GM21528 (cell line): Measurements from ENCODE around the gene KRT80.

Source experiments
- ATAC-seq: cut with Tn5 transposase; IDR thresholded peaks from one replicate; pipeline ENCODE4 v1.9.1; 2021; ENCODE audit warnings: mild to moderate bottlenecking, moderate library complexity; ENCODE audit not compliant: unreplicated experiment, low FRiP score

KRT80 gene

DNA sequence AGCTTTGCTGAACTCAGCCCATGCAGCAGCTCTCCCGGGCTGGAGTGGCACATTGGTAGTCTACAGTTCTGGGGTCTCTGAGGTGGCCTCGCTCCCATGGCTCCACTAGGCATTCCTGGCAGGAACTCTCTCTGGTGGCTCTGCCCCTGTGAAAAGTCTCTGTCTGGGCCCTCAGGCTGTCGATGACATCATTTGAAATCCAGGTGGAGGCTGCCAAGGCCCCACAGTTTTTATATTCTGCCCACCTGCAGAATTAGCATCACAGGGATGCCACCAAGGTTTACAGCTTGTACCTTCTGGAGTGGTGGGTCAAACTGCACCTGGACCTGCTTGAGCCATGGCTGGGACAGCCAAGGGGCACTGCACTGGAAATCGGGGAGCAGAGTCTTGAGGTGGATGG lies 31.6 kb downstream of the KRT80 start:
- no peak for ATAC-seq

DNA sequence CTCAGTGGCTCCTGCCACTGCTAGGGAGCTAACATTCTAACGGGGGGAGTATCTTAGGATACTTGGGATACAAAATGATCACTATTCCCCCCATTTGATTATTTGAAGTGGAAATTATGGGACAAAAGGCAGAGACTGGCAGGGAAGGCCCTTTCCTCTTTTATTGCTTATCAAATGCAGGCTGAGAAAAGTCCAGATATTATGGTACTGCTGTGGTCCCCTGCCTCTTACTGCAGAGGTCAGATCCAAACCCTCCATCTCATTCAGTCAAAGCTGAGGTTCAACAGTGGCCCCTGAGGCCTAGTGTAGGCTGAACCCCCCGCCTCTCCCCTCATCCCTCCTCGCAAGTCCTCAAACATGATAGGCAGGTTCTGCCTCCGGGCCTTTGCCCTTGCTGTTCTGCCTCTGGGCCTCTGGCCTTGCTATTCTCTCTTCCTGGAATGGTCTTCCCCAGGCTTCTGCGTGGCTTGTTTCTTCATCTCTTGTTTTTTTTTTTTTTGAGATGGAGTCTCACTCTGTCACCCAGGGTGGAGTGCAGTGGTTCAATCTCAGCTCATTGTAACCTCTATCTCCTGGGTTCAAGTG lies 34.2 kb downstream of the KRT80 start:
- ATAC-seq, result no peak

DNA sequence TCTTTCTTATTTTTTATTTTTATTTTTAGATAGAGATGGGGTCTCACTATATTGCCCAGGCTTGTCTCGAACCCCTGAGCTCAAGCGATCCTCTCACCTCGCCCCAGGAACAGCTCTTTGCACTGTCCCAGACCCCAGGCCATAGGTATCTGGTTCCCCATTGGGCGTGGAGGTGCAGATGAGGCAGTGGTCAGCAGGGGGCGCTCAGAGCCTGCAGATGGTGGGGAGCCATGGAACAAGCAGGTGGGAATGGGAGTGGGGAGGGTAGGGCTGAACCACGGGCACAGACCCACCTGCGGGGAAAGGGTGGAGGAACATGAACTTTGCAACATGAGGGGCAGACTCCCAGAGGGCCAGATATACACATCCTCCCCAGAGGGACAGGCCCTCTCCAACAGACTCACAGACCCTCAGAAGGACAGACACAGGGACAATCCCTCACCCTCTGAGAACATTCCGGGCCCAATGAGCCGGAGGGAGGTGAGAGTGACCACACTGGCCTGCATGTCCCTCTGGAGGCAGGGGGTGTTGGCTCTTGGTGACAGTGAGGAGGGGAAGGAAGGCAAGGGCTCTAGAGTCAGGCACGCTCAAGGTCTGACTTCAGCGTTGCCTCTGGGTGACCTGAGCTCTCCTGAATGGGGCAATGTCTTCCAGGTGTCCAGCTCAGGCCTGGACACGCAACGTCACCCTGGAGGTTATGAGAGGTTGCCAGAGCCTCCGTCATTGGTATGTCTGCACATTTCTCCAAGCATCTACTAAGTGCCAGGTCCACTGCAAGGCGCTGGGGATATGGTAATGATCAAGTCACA lies 34.9 kb downstream of the KRT80 start:
- ATAC-seq, result no peak

DNA sequence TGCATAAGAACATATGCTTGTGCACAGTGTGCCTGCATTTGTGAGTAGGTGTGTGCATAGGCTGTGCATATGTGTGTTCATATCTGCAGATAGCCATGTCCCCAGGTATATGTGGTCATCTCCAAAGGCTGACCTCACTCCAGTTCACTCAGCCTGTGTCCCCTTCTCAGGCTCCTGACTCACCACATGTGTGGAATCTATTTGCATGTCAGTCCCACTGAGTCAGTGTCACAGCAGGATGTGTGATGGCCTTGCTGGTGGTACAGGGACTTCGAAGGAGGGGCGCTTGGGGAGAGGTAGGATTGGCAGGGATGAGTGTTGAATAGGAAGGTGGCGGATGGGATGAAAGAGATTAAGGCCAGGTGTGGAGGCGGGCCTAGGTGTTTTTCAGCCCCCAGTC lies 35.5 kb downstream of the KRT80 start:
- ATAC-seq, result no peak

DNA sequence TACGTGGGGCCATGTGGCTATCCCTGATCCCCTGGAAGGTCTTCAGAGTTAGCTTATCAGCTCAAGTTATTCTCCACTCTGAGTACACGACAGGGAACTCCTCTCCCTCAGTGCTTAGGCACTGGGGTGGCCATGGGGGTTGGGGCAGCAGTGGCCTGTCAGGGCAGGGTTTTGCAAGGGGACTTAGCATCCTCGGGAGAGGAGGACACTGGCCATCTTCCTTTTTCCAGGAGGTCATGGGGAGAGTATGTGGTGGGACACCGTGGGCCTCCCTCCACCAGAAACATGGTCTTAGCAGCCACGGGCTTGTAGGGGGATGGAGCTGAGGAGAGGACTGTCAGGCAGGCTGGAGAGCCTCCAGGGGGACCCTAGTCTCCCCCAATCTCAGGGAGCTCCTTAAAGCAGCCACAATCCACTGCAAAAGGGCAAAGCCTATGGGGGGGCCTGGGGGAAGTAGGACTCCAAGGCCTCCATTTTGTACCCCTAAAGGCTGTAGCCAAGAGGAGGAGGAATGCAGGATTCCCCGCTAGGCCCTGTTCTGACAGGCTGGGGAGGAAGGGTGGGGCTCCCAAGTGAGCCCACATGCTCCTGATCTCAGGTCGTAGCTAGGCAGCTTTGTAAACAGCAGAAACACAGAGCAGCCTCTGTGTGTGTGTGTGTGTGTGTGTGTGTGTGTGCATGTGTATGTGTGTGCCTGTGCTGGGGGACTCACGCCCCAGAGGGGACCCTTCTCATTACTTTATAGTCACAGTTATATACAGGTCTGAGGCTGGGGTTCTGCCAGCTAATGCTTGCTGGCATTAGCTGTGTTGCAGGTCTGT lies 36.6 kb downstream of the KRT80 start:
- ATAC-seq, result no peak

DNA sequence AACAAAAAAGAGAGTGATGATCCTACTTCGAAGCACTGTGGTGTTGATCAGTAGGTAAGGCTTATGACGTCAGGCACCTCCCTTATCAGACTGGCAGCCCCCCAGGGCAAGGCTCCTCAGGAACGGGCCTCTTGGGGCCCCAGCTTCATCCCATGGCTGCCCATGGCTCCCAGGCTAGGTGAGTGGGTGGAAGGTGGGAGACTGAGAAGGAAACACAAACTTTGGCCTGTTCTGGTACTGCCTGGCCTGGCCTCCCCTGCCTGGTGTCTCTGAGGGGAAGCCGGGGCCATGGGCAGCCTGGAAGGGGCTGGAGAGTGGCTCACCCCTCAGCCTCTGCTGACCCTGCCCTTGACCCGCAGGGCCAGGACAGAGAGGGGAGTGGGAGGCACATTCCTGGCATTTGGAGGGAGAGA lies 38.9 kb downstream of the KRT80 start:
- ATAC-seq, result no peak

DNA sequence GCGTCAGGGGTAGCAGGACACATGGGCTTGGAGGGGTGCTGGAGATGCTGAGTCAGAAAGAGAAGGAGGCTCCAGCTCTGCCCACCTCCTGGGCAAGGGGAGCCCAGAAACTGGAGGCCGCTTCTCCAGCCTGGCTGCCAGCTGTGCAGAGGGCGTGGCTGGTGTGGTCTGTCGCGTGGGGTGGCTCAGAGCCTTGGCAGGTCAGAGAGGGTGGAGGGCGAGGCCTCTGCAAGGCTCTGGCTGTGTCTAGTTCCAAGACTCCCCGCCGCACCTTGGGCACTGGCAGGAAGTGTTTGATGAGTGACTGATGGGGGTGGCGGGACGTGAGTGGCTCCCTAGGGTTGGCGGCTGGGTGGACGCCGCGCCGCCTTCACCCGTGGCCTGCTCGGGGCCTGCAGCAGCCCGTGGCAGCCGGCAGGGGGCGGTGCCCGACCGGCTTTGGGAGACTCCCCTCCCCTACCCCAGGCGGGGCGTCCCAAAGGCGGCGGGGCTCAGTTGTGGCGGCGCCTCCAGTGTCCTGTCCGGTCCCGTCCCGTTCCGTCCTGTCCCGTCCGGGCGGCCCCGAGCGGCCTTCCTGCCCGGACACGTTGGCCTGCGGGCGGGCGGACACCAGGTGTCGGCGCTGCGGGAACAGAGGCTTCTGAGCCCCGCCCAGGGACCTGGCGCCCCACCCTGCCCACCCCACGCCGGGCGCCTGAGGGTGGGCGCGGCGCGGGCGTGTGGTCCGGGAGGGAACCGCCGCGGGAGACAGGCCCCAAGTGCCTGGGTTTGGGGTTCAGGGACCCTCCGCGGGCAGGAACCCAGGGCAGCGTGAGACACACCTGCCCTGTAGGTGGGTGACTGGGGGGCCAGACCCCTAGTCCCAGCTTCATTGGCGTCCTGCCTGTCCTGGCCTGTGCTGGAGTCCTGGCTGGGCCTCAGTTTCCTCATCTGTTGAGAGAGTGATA lies 39.7 kb downstream of the KRT80 start:
- no peak for ATAC-seq

DNA sequence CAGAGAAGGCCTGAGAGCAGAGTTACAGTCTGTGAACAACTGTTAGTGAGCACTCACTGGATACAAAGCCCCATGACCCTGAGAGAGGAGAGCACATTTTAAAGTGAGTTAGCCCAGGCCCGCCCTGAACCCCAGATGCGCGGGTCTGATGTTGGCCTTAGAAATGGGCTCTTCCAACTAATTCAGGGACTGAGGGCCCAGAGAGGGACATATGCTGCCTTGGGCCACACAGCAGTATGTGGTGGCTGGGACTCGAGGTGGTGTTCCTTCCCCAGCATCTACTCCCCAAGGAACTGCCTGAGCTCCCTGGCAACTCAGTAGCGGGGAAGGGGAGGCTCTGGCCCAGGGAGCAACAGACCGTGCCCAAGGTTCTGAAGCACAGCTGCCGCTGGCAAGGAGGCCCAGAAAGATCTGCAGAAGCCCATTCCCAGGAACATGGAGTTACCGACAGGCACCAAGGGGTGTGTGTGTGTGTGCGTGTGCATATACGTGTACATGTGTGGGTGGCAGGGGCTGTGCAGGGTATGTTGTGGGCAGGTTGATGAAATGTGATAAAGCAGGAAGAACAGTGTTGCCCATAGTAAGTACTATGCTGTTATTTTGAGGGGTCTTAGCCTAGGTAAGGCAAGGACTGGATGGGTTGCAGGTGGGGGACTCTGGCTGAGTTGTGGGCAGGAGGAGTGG lies 40.5 kb downstream of the KRT80 start:
- ATAC-seq, result no peak

DNA sequence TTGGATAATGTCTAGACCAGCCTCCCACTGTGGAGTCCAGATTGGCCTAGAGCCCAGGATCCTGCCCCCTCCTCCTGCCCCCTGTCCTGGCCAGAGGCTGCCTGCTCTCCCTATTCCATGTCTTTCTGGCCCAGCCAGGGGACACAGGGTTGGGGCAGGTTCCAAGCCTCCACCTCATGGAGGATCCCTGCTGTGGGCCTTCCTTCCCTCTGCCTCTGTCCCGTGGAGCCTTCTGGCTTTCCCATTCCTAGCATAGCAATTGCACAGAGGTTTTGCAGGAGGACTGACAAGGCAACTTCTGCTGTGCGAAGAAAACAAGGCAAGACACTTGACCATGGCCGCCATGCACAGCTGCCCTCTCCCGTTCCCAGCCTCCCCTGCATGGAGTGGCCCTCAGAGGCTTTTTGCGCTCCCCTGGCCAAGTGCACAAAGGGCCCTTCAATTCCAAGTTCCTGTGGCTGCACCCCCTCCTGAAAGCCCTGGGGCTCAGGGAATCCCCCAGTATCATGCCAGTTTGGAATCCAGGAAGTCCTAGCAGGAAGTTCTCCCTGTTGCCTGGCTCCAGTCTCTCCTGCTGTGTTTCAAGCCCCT lies 42.1 kb downstream of the KRT80 start:
- no peak for ATAC-seq

DNA sequence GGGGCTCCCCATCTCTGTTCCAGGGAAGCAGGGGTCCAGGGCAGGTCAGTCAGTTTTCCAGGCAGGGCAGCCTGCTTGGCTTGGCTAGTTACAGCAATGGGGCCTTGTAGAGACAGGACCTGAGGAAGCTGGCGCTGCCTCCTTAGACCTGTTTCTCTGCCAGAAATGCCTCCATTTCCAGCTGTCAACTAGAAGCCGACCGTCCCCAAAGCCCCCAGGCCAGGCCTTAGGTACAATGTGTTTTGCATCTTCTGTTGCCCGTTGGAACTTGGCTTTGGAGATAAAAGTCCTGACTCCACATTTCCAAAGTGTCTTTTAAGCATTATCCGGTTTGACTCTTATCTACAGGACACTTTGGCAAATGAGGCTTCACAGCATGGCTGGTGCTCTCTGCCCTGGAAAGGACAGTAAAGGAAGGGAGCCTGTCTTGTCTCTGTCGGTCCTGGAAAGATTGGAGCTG lies 42.6 kb downstream of the KRT80 start:
- ATAC-seq, result no peak

DNA sequence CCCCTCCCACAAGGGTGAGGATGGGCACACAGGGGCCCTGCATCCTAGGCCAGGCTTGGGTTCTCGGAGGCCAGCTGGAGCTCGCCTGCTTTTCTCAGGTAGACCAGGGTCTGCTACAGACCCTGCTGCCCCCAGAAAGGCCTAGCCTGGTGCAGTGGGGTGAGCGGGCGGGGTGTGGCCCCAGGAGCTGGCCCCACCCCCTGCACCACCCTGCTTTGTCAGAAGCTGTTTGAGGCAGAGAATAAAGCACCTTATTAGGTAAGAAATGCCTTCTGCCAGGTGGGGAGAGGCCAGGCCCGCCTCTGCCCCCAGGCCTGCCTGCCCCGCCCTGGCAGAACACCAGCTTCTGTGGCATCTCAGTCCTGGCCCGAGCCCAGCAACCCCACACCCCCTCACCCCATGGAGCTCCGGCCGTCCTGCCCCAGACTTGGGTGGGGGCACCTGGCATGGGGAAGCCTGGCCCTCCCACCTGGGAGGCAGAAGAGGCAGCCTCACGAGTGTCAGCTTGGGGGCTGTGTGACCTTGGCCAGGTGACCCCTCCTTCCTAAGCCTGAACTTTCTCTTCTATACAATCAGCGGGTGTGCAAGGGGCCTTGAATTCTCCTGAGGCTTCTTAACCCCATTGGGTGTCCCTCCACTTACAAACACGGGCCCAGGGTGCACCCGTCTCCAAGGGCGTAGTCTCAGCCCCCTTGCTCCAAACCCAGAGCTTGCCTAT lies 43.2 kb downstream of the KRT80 start:
- ATAC-seq, result no peak

DNA sequence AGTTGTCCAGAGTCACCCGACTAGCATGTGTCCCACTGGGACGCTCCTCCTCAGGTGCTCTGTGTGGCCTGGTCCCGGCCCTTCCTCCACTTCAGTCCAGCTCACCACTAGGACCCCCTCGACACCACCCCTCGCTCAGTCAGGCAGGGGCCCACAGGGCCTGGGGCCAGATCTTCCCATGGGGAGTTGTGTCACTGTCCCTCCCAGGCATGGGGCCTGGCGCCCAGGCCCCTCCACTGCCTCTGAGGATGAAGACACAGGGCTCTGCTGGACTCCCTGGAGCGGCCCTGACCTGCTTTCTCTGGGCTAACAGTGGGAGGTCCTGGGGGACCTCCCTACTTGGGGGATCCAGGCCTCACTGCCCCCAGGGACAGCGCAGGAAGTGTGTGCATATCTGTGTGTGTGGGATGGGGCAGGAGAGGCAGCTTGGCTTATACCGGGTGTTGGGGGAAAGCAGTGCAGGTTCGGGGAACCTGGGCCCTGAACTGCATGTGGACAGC lies 43.8 kb downstream of the KRT80 start:
- no peak for ATAC-seq

DNA sequence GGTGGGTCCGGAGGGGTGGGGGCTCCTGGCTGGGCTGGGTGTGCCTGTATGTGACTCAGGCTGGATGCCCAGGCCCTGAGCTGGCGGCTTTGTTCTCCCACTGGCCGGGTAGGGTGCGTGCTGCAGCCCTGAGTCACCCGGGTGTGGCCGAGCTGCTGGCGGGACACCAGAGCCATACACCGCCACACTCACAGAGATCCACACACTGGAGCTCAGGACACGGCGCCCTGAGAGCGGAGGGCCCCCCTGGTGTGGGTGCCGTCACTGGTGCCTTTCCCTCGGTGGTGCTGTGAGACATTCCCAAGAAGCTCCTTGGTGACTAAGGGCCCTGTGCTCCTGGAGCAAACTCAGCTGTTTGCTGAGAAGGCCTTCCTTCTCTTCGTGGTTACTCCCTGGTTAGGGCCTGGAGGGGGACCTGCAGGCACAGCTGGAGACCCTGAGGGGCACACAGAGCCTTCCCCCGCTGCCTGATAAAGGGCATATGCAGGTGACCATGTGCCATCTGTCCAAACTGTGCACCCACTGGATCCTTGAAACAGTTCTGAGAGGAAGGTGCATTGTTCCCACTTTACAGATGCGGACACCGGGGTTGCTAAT lies 44.3 kb downstream of the KRT80 start:
- no peak for ATAC-seq

DNA sequence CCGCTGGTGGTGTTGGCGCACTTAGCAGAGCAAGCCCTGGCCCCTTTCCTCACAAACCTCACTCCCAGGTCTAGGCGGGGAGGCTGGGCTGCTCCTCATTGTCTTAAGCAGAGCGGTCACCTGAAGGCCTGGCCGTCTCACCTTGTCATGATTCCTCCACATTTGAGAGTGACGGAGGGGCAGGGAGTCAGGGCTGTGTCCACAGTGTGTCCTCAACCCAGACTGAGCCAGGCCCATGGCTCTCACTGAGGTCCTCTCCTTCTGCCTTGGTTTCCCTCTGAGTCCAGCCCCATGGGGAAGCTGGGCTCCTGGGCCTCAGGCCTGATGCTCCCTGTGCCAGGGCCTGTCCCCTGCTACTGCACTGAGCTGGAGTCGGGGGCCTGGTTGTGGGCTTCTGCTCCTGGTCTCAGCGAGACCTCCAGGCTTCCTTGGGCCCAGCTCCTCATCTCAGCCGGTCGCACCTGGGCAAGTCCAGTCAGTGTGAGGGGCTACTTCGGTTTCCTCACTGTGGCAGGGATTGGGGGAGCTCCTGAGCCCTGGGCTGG lies 44.9 kb downstream of the KRT80 start:
- ATAC-seq, result no peak

DNA sequence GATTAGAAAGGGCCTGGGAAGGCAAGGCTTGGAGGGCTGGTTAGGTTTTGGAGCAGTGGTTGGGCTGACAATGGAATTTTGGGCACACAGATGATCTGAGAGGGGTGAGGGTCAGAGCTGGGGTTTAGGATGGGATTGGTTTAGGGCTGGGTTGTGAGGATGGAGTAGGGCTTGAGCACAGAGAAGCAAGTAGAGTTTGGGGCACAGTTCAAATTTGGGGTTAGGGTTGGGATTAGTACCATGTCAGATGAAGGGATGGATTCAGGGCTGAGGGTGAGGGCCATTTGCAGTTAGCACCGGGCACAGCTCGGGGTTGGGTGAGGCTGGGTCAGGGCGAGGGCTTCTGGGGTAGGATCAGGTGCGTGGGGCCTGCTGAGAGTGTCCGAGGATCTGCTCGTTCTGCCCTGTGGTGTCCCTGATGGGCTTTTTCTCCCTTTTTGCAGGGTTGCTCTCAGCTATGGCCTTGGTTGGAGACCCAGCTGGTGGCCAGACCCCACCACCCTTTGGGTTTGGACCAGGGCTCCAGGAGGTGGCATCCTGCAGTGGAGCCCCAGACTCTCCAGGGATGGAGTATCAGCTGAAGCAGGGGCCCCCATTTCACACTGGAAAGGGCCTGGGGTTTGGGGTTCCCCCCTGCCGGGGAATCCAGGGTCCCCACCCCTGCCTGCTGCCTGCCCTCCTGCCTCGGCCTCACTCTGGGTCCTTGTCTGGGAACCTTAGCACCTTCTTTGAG lies 45.6 kb downstream of the KRT80 start:
- ATAC-seq, result no peak

DNA sequence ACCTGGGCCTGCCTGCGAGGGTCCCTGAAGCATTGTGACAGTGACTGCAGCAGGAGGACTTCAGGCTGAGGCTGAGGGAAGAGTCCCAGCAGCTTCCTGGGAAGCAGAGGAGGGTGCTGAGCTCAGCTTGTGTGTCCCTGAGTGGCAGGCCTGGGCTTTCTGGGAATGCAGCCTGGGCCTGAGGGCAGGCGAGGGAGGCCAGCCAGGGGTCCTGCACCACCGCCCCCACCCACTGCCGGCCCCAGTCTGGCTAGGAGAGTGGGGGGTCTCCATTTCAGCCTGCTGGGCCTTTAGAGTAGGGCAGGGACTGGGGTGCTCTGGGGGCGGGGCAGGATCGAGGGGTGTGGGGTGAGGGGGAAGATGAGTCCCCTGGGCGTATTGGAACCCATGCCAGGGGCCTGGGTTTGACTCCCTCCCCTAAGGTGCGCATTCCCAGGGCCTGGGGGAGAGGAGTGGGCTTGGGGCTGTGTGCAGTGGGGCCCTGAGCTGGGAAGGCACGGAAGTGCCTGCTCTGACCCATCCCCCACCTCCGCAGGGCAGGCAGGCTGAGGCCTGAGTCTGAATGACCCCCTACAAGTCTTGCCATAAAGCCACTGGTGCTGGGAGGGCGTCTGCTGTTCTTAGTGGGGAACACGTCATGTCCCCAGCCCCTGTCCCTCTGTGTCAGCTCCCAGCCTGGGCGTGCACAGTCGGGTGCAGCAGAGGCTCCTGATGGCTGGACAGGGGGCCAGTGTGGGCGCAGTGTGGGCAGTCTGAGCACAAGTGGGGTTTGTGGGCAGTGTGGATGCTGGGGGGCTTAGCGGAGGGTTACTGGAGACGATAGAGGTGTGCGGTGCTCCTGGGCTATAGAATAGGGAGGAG lies 46.4 kb downstream of the KRT80 start:
- no peak for ATAC-seq
